Gastrocnemius medialis (tissue), 4 donors: ENCODE data around the gene KCNQ1.

ENCODE experiments used
- POLR2A ChIP-seq, 2 donors: fragments of 450-650 bp; IDR thresholded peaks; one replicate each; pipeline ENCODE4 v1.6.1; 2017; ENCODE audit warnings: antibody characterized with exemption in 2 of 2, mild to moderate bottlenecking in 2 of 2, moderate library complexity in 2 of 2
- TF ChIP-seq, protein P1 (sequence below), 5 experiments: fragments of 450-650 bp in 3 of 5; fragments of 200-600 bp in 2 of 5; sonication (generic) in 2 of 5; IDR thresholded peaks in 4 of 5; conservative IDR thresholded peaks in 1 of 5; 1 replicate in 4 of 5; 2 replicates in 1 of 5; pipeline ENCODE4 v1.5.1; 2016 to 2019; ENCODE audit warnings: antibody characterized with exemption in 5 of 5, mild to moderate bottlenecking in 3 of 5, moderate library complexity in 3 of 5

DNA sequence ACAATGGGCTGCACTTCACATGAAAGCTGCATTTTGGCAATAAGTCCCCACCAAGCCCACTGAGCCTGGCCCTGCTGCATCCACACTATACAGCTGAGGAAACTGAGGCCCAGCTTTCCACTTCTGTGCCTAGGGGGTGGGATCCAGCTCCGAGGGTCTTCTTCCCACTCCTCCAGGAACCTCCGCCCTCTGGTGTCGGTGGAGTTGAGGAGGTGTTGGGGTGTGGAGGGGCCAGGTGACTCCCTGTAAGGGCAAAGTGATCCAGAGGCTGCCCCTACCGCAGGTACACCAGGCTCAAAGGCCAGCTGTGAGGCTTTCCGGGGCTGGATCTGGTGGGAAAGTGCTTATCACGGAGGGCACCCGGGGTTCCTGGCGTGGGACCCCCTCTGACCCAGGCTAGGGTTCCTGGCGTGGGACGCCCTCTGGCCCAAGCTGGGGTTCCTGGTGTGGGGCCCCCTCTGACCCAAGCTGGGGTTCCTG, 125.0 kb downstream of the KCNQ1 start:
- TF ChIP-seq, protein P1, sequence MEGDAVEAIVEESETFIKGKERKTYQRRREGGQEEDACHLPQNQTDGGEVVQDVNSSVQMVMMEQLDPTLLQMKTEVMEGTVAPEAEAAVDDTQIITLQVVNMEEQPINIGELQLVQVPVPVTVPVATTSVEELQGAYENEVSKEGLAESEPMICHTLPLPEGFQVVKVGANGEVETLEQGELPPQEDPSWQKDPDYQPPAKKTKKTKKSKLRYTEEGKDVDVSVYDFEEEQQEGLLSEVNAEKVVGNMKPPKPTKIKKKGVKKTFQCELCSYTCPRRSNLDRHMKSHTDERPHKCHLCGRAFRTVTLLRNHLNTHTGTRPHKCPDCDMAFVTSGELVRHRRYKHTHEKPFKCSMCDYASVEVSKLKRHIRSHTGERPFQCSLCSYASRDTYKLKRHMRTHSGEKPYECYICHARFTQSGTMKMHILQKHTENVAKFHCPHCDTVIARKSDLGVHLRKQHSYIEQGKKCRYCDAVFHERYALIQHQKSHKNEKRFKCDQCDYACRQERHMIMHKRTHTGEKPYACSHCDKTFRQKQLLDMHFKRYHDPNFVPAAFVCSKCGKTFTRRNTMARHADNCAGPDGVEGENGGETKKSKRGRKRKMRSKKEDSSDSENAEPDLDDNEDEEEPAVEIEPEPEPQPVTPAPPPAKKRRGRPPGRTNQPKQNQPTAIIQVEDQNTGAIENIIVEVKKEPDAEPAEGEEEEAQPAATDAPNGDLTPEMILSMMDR (IDR thresholded peaks at IDR 0.05 in 4 of 5, conservative IDR thresholded peaks at IDR 0.05 in 1 of 5): no peak
- TF ChIP-seq POLR2A (IDR thresholded peaks at IDR 0.05): no peak
